ENCODE data around the gene LHX6. TPM values are rescaled to one million over a fixed set of nuclear protein-coding genes. Genes with fewer than 3 reads are reported as not detected.

The LHX6 gene
- total RNA-seq, 6 donors from 2014 or later, result 1.0 to 11.3 (median 2.9) TPM

DNA sequence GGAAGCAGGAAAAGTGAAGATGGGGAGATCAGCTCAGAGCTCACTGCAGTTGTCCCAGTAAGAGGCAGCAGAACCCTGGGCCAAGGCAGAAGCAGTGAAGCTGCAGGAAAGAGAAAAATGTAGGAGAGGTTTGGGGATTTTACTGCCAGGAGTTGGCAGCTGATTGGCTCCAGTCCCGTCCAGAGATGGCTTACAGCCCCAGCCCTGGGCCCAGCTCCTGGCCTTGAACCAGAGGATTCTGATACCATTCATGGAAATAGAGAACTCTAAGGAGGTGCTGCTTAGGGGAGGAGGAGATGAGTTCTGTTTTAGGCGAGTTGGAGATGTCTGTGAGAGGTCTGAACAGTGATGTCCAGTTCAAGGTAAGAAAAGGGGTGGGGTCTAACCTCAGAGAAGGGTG, 64.5 kb downstream of the LHX6 start:
- no peak for ATAC-seq (ENCODE audit: low FRiP score in 2 of 2)
- H3K4me3 ChIP-seq, result no peak overlapping the region
- 39 to 64% methylated on average over 2 of the region's 2 CpGs for WGBS, 2 donors
- DNase-seq, result no peak
- H3K4me1 ChIP-seq, result peaks cover 0 to 6% (median 4%) of the 10 kb centered on the region in 4 donors
- peaks cover 0 to 4% (median 0%) of the 10 kb centered on the region in 4 donors for H3K9me3 ChIP-seq
- TF ChIP-seq EP300 (IDR thresholded peaks at IDR 0.05) (no peak), POLR2AphosphoS5 (IDR thresholded peaks at IDR 0.05) (no peak), POLR2A (IDR thresholded peaks at IDR 0.05) (no peak)
- TF ChIP-seq, protein P1, sequence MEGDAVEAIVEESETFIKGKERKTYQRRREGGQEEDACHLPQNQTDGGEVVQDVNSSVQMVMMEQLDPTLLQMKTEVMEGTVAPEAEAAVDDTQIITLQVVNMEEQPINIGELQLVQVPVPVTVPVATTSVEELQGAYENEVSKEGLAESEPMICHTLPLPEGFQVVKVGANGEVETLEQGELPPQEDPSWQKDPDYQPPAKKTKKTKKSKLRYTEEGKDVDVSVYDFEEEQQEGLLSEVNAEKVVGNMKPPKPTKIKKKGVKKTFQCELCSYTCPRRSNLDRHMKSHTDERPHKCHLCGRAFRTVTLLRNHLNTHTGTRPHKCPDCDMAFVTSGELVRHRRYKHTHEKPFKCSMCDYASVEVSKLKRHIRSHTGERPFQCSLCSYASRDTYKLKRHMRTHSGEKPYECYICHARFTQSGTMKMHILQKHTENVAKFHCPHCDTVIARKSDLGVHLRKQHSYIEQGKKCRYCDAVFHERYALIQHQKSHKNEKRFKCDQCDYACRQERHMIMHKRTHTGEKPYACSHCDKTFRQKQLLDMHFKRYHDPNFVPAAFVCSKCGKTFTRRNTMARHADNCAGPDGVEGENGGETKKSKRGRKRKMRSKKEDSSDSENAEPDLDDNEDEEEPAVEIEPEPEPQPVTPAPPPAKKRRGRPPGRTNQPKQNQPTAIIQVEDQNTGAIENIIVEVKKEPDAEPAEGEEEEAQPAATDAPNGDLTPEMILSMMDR (IDR thresholded peaks at IDR 0.05), result no peak
- no peak overlapping the region for H3K27ac ChIP-seq
- H3K27me3 ChIP-seq, result no peaks in the 10 kb centered on the region
- H3K36me3 ChIP-seq, result no peaks in the 10 kb centered on the region

DNA sequence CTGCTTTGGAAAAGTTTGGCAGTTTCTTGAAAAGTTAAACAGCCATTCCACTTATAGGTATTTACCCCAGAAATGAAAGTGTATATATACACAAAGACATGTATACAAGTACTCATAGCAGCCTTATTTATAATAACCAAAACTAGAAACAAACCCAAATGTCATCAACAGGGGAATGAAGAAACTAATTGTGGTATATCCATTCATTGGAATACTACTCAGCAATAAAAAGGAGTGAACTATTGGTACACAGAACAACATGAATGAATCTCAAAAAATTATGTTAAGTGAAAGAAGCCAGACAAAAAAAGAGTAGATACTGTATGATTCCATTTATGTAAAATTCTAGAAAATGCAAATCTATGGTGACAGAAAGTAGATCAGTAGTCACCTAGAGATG, 66.3 kb downstream of the LHX6 start:
- no peak for ATAC-seq (ENCODE audit: low FRiP score in 2 of 2)
- DNase-seq, result no peak
- TF ChIP-seq, protein P1 (IDR thresholded peaks at IDR 0.05), result no peak
- TF ChIP-seq EP300 (IDR thresholded peaks at IDR 0.05) (no peak), POLR2A (IDR thresholded peaks at IDR 0.05) (no peak), POLR2AphosphoS5 (IDR thresholded peaks at IDR 0.05) (no peak)
- peaks cover 0 to 4% (median 0%) of the 10 kb centered on the region in 4 donors for H3K9me3 ChIP-seq
- no peak overlapping the region for H3K27ac ChIP-seq
- H3K4me1 ChIP-seq, result peaks cover 14 to 22% (median 18%) of the 10 kb centered on the region in 4 donors
- no peaks in the 10 kb centered on the region for H3K27me3 ChIP-seq
- no peaks in the 10 kb centered on the region for H3K36me3 ChIP-seq
- no peak overlapping the region for H3K4me3 ChIP-seq

DNA sequence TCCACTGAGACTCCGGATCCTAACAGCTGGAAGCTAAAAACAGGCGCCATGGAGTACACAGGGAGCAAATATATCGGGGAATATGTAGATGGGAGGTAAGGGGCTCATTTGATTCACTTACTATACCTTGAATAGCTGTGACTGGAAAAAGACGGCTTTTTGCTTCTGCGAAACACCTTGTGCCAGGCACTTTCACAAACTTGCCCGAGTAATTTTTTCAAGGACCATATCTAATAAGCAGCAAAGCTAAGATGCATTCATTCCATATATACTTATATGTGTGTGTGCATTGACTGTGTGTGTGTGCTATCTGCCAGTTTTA, 68.9 kb downstream of the LHX6 start:
- Histone ChIP-seq H3K4me1 (peaks cover 14 to 28% (median 20%) of the 10 kb centered on the region in 4 donors), H3K27ac (peak overlapping the region in 1 of 4 donors; percentile 78), H3K9me3 (peaks cover 0 to 4% (median 0%) of the 10 kb centered on the region in 4 donors), H3K27me3 (no peaks in the 10 kb centered on the region), H3K36me3 (no peaks in the 10 kb centered on the region), H3K4me3 (peak overlapping the region in 3 of 4 donors; percentile 70 to 80 (median 72))
- no peak for ATAC-seq (ENCODE audit: low FRiP score in 2 of 2)
- DNase-seq, result no peak
- TF ChIP-seq POLR2AphosphoS5 (IDR thresholded peaks at IDR 0.05) (no peak), EP300 (IDR thresholded peaks at IDR 0.05) (no peak)
- TF ChIP-seq, protein P1 (IDR thresholded peaks at IDR 0.05), result no peak
- WGBS, 2 donors, result 14 to 27% methylated on average over 6 of the region's 6 CpGs

DNA sequence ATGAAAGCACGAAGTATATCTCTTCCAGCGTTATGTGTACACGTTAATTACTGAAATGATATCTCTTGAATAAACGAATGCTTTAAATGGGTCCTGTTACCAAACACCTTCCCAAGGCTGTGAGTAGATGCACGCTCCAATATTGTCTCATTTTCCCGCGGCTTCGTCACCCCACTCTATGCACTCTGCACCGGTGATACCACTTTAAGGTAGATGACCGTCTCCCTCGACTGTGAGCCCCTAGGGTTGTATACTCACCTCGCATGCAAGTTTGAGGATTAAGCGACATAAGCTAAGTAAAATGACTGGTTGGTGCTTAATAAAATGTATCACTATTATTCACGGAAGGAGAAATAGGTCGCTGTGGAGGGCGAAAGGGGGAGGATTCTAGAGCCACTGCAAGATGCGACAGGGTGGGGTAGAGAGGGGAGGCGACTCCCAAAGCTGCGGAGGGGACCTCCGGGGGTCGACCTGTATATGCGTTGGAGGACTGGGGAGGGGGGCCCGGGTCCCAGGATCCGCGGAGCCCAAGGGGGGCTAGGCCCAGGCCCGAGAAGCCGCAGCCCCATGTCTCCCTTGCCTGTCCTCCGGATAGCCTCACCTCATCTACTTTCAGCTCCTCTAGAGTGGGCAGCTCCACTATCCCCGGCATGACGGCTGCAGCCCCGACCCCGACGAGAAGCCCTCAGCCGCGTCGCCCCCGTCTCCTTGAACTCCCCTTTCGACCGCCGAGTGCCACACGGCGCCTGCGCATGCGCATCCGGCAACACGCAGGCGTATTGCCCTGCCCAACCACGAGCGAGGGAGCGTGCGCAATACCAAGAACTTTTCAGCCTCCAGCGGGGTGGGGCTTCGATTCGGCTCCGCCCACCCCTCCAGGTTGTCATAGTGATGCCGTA, 69.5 kb downstream of the LHX6 start, which contains the start of the genes MORN5 and NDUFA8:
Gene MORN5, plus strand, starts transcription at position 883 of the 899 bp plus-strand sequence. CDS start 65 bp downstream, outside the sequence.
Gene NDUFA8, minus strand, starts transcription at position 754 of the 899 bp plus-strand sequence. Its CDS starts 102 bp downstream, at position 652.
- Histone ChIP-seq H3K4me1 (peaks cover 14 to 28% (median 20%) of the 10 kb centered on the region in 4 donors), H3K27me3 (no peaks in the 10 kb centered on the region)
- TF ChIP-seq EP300 (IDR thresholded peaks at IDR 0.05) (no peak), POLR2A (IDR thresholded peaks at IDR 0.05) (peak in 3 of 4 donors; percentile 30 to 83 (median 77)), POLR2AphosphoS5 (IDR thresholded peaks at IDR 0.05) (peak; percentile 74 to 90)
- TF ChIP-seq, protein P1 (IDR thresholded peaks at IDR 0.05), result peak in 3 of 6 experiments; percentile 41 to 65 (median 62)

More for the DNA sequence above, 69.5 kb downstream of the LHX6 start, which contains the start of the genes MORN5 and NDUFA8:
- peak within 1 kb of the TSS; percentile 70 to 80 (median 71) for H3K4me3 ChIP-seq
- peak; percentile 96 to 98 for DNase-seq
- H3K36me3 ChIP-seq, result no peaks in the 10 kb centered on the region
- H3K9me3 ChIP-seq, result peaks cover 0 to 4% (median 0%) of the 10 kb centered on the region in 4 donors
- 1 to 3% methylated on average over 25 to 54 of the region's 56 CpGs for WGBS, 2 donors
- peak within 1 kb of the TSS; percentile 78 to 88 (median 82) for H3K27ac ChIP-seq
- ATAC-seq (ENCODE audit: low FRiP score in 2 of 2), result peak; percentile 97 to 99

All from upper lobe of left lung (tissue), 6 donors.